ENCODE measurements around the gene MAPT. TPM values are rescaled to one million over a fixed set of nuclear protein-coding genes. Genes with fewer than 3 reads are reported as not detected.
A peak's percentile ranks its signal among the peaks of the same experiment; 100 is the strongest.
"Not testable (repeated sequence)": the region's sequence is repeated elsewhere in the genome, so short reads cannot be mapped to it uniquely, and the experiment has no call there.

MAPT gene
- total RNA-seq, 3 donors from 2014 or later (not counting 1 experiment from before 2014, with no cell fraction given) = 0.14 to 1.3 (median 0.58) TPM

- H3K27me3 ChIP-seq (ENCODE audit: control insufficient read depth, insufficient read depth, low read length) = no peaks in the 10 kb centered on the region
- peaks cover 7% of the 10 kb centered on the region for H3K4me1 ChIP-seq (ENCODE audit: control insufficient read depth, insufficient read depth, low read length)
- no peaks in the 10 kb centered on the region for H3K9me3 Mint-ChIP-seq
- no peak for TF ChIP-seq CTCF (IDR thresholded peaks at IDR 0.05)
- H3K4me1 Mint-ChIP-seq = peaks cover 6 to 16% of the 10 kb centered on the region in 2 donors
- H3K36me3 ChIP-seq (ENCODE audit: control insufficient read depth, insufficient read depth, low read length) = no peaks in the 10 kb centered on the region
- DNase-seq = no peak
- H3K9me3 ChIP-seq (ENCODE audit: control insufficient read depth, insufficient read depth, low read length) = no peaks in the 10 kb centered on the region
- ATAC-seq = peak in 1 of 3 donors; percentile 20
- 48% methylated on average over 3 of the region's 7 CpGs for WGBS (ENCODE audit: insufficient coverage)
- no peak overlapping the region for H3K27ac Mint-ChIP-seq
- H3K27me3 Mint-ChIP-seq (ENCODE audit: low read depth in 2 of 2) = no peaks in the 10 kb centered on the region
- H3K27ac ChIP-seq (ENCODE audit: low read length) = no peak overlapping the region
- no peak overlapping the region for H3K4me3 ChIP-seq (ENCODE audit: low read length)
- no peak overlapping the region for H3K4me3 Mint-ChIP-seq
- intact Hi-C loops (cut with micrococcal nuclease) = loop anchor here (1.0 to 10.0 kb wide), 3 partner anchors 41 to 282 kb away; no protein-coding TSS in a partner anchor
- no peaks in the 10 kb centered on the region for H3K36me3 Mint-ChIP-seq
Measured at GRCh38 chr17:46002973-46003316, 108.6 kb downstream of the MAPT start.

- no peaks in the 10 kb centered on the region for H3K36me3 Mint-ChIP-seq
- H3K27ac ChIP-seq (ENCODE audit: low read length) = no peak overlapping the region
- no peaks in the 10 kb centered on the region for H3K9me3 Mint-ChIP-seq
- H3K4me1 Mint-ChIP-seq = peaks cover 6 to 16% of the 10 kb centered on the region in 2 donors
- no peak overlapping the region for H3K27ac Mint-ChIP-seq
- H3K4me3 ChIP-seq (ENCODE audit: low read length) = no peak overlapping the region
- H3K9me3 ChIP-seq (ENCODE audit: control insufficient read depth, insufficient read depth, low read length) = no peaks in the 10 kb centered on the region
- DNase-seq (no peak), ATAC-seq (no peak)
- no peak for TF ChIP-seq CTCF (IDR thresholded peaks at IDR 0.05)
- H3K27me3 Mint-ChIP-seq (ENCODE audit: low read depth in 2 of 2) = no peaks in the 10 kb centered on the region
- no peak overlapping the region for H3K4me3 Mint-ChIP-seq
- no peaks in the 10 kb centered on the region for H3K36me3 ChIP-seq (ENCODE audit: control insufficient read depth, insufficient read depth, low read length)
- no peaks in the 10 kb centered on the region for H3K27me3 ChIP-seq (ENCODE audit: control insufficient read depth, insufficient read depth, low read length)
- H3K4me1 ChIP-seq (ENCODE audit: control insufficient read depth, insufficient read depth, low read length) = peaks cover 7% of the 10 kb centered on the region
- 67% methylated on average over 4 of the region's 6 CpGs for WGBS (ENCODE audit: insufficient coverage)
- intact Hi-C loops (cut with micrococcal nuclease) = loop anchor here (10.0 kb wide), 1 partner anchor 281 kb away; no protein-coding TSS in a partner anchor
Measured at GRCh38 chr17:46003907-46004748, 109.8 kb downstream of the MAPT start.

GRCh38 chr17:46006082-46006481 lies 111.7 kb downstream of the MAPT start:
- H3K36me3 Mint-ChIP-seq; ATAC-seq; H3K9me3 ChIP-seq (ENCODE audit: control insufficient read depth, insufficient read depth, low read length); DNase-seq; H3K27me3 Mint-ChIP-seq (ENCODE audit: low read depth in 2 of 2); H3K4me3 Mint-ChIP-seq; H3K27ac ChIP-seq (ENCODE audit: low read length); H3K27me3 ChIP-seq (ENCODE audit: control insufficient read depth, insufficient read depth, low read length); H3K27ac Mint-ChIP-seq; H3K36me3 ChIP-seq (ENCODE audit: control insufficient read depth, insufficient read depth, low read length); H3K4me1 ChIP-seq (ENCODE audit: control insufficient read depth, insufficient read depth, low read length); H3K9me3 Mint-ChIP-seq; H3K4me3 ChIP-seq (ENCODE audit: low read length): not testable (repeated sequence)
- intact Hi-C loops (cut with micrococcal nuclease) = loop anchor here (10.0 kb wide), 1 partner anchor 279 kb away; no protein-coding TSS in a partner anchor
- H3K4me1 Mint-ChIP-seq = peaks cover 6 to 16% of the 10 kb centered on the region in 2 donors
- WGBS (ENCODE audit: insufficient coverage) = 100% methylated on average over 1 of the region's 1 CpG

- H3K36me3 ChIP-seq (ENCODE audit: control insufficient read depth, insufficient read depth, low read length) = no peaks in the 10 kb centered on the region
- no peaks in the 10 kb centered on the region for H3K9me3 ChIP-seq (ENCODE audit: control insufficient read depth, insufficient read depth, low read length)
- TF ChIP-seq CTCF (IDR thresholded peaks at IDR 0.05) = no peak
- no peak for DNase-seq
- H3K4me1 ChIP-seq (ENCODE audit: control insufficient read depth, insufficient read depth, low read length) = peaks cover 4% of the 10 kb centered on the region
- Mint-ChIP-seq H3K36me3 (no peaks in the 10 kb centered on the region), H3K9me3 (no peaks in the 10 kb centered on the region), H3K27me3 (ENCODE audit: low read depth in 2 of 2) (no peaks in the 10 kb centered on the region), H3K4me3 (no peak overlapping the region), H3K27ac (no peak overlapping the region), H3K4me1 (peaks cover under 1 to 7% of the 10 kb centered on the region in 2 donors)
- no peak overlapping the region for H3K4me3 ChIP-seq (ENCODE audit: low read length)
- no CpG with 5 or more reads among the region's 2 CpGs for WGBS (ENCODE audit: insufficient coverage)
- no peaks in the 10 kb centered on the region for H3K27me3 ChIP-seq (ENCODE audit: control insufficient read depth, insufficient read depth, low read length)
- ATAC-seq = no peak
- intact Hi-C loops (cut with micrococcal nuclease) = loop anchor here (10.0 kb wide), 1 partner anchor 277 kb away; no protein-coding TSS in a partner anchor
- no peak overlapping the region for H3K27ac ChIP-seq (ENCODE audit: low read length)
Measured at GRCh38 chr17:46007461-46007965, 113.2 kb downstream of the MAPT start.

Data from natural killer cell (primary cell).